HG03565 (cell line): ENCODE data around the gene BCAS3.
"Not testable (repeated sequence)": the region's sequence is repeated elsewhere in the genome, so short reads cannot be mapped to it uniquely, and the experiment has no call there.

Experiments
- ATAC-seq: cut with Tn5 transposase; IDR thresholded peaks from one replicate; pipeline ENCODE4 v1.9.1; 2021; ENCODE audit warnings: mild to moderate bottlenecking, moderate library complexity; ENCODE audit not compliant: unreplicated experiment

The BCAS3 gene

GRCh38 chr17:61352408-61352770 is 674.7 kb downstream of the BCAS3 start:
- ATAC-seq = no peak

- no peak for ATAC-seq
Measured at GRCh38 chr17:61352781-61353491, 675.3 kb downstream of the BCAS3 start.

GRCh38 chr17:61353615-61354014 is 676.0 kb downstream of the BCAS3 start:
- no peak for ATAC-seq

- no peak for ATAC-seq
Measured at GRCh38 chr17:61354895-61355874, 677.5 kb downstream of the BCAS3 start.

GRCh38 chr17:61357061-61357460 is 679.4 kb downstream of the BCAS3 start:
- ATAC-seq = not testable (repeated sequence)

- not testable (repeated sequence) for ATAC-seq
Measured at GRCh38 chr17:61359513-61359912, 681.9 kb downstream of the BCAS3 start.

GRCh38 chr17:61360318-61360943 is 682.8 kb downstream of the BCAS3 start:
- ATAC-seq = no peak

- ATAC-seq = no peak
Measured at GRCh38 chr17:61361084-61361483, 683.4 kb downstream of the BCAS3 start.

- no peak for ATAC-seq
Measured at GRCh38 chr17:61362396-61362795, 684.7 kb downstream of the BCAS3 start.

GRCh38 chr17:61362852-61363600 is 685.4 kb downstream of the BCAS3 start:
- ATAC-seq = no peak

- no peak for ATAC-seq
Measured at GRCh38 chr17:61363601-61364462, 686.2 kb downstream of the BCAS3 start.

- ATAC-seq = no peak
Measured at GRCh38 chr17:61364463-61364846, 686.8 kb downstream of the BCAS3 start.

- no peak for ATAC-seq
Measured at GRCh38 chr17:61366076-61366714, 688.5 kb downstream of the BCAS3 start.

GRCh38 chr17:61366715-61367413 is 689.2 kb downstream of the BCAS3 start:
- ATAC-seq = no peak

- no peak for ATAC-seq
Measured at GRCh38 chr17:61368049-61368831, 690.6 kb downstream of the BCAS3 start.

- no peak for ATAC-seq
Measured at GRCh38 chr17:61368832-61369450, 691.3 kb downstream of the BCAS3 start.

GRCh38 chr17:61369751-61370150 is 692.1 kb downstream of the BCAS3 start:
- ATAC-seq = no peak

GRCh38 chr17:61371179-61371578 is 693.5 kb downstream of the BCAS3 start:
- no peak for ATAC-seq
